Thyroid gland (tissue), 4 donors: ENCODE results near the gene UBE2D2. TPM values are rescaled to one million over a fixed set of nuclear protein-coding genes. Genes with fewer than 3 reads are reported as not detected.

ENCODE experiments used
- DNase-seq, 2 donors: peaks; one replicate each; pipeline ENCODE4 v3.0.0-alpha.2; 2019
- H3K27ac ChIP-seq, 3 donors: fragments of 200-600 bp; sonication (generic); 1 replicate in 2 of 3; 2 replicates in 1 of 3; pipeline ENCODE4 v1.5.1; 2016 to 2019; ENCODE audit warnings: mild to moderate bottlenecking in 1 of 3, moderate library complexity in 1 of 3
- H3K27me3 ChIP-seq: fragments of 200-600 bp; sonication (generic); one replicate; pipeline ENCODE4 v1.5.1; 2019
- H3K36me3 ChIP-seq, 2 donors: fragments of 200-600 bp; sonication (generic); one replicate each; pipeline ENCODE4 v1.5.1; 2016 to 2019
- H3K4me1 ChIP-seq, 2 donors: fragments of 200-600 bp; sonication (generic); one replicate each; pipeline ENCODE4 v1.5.1; 2017 to 2019
- H3K4me3 ChIP-seq, 3 donors: fragments of 200-600 bp; sonication (generic); replicated peaks in 1 of 3; 1 replicate in 2 of 3; 2 replicates in 1 of 3; pipeline ENCODE4 v1.5.1; 2016; ENCODE audit warnings: mild to moderate bottlenecking in 1 of 3
- H3K9me3 ChIP-seq: fragments of 200-600 bp; sonication (generic); one replicate; pipeline ENCODE4 v1.5.1; 2017
- POLR2A ChIP-seq, 2 donors: fragments of 450-650 bp; IDR thresholded peaks; one replicate each; pipeline ENCODE4 v1.6.1; 2017; ENCODE audit warnings: antibody characterized with exemption in 2 of 2, mild to moderate bottlenecking in 2 of 2, moderate library complexity in 1 of 2
- WGBS, 2 donors: methylation state at CpG; one replicate each; pipeline ENCODE4 v1.1.5; 2017; 5-methylcytosine and 5-hydroxymethylcytosine counted together
- intact Hi-C: fragments of 100-400 bp; cut with DNase I; formaldehyde crosslinking; loops from one replicate; pipeline ENCODE4 v1.15.1; 2023
- total RNA-seq, 4 donors: library from RNA; depleted of rRNA; stranded (reverse); fragments of >200 nt; gene quantifications; one replicate each; pipeline ENCODE4 v1.2.3, GENCODE V29; 2016
- TF ChIP-seq, protein P1 (sequence below), 6 experiments: fragments of 200-600 bp in 3 of 6; fragments of 450-650 bp in 3 of 6; sonication (generic) in 3 of 6; IDR thresholded peaks; one replicate each; pipeline ENCODE4 v1.5.1; 2016 to 2019; ENCODE audit warnings: antibody characterized with exemption in 6 of 6, mild to moderate bottlenecking in 2 of 6, inconsistent platforms in 1 of 6, moderate library complexity in 1 of 6

UBE2D2 gene
- total RNA-seq, 4 donors from 2014 or later = 72.4 to 125 (median 99.5) TPM

DNA sequence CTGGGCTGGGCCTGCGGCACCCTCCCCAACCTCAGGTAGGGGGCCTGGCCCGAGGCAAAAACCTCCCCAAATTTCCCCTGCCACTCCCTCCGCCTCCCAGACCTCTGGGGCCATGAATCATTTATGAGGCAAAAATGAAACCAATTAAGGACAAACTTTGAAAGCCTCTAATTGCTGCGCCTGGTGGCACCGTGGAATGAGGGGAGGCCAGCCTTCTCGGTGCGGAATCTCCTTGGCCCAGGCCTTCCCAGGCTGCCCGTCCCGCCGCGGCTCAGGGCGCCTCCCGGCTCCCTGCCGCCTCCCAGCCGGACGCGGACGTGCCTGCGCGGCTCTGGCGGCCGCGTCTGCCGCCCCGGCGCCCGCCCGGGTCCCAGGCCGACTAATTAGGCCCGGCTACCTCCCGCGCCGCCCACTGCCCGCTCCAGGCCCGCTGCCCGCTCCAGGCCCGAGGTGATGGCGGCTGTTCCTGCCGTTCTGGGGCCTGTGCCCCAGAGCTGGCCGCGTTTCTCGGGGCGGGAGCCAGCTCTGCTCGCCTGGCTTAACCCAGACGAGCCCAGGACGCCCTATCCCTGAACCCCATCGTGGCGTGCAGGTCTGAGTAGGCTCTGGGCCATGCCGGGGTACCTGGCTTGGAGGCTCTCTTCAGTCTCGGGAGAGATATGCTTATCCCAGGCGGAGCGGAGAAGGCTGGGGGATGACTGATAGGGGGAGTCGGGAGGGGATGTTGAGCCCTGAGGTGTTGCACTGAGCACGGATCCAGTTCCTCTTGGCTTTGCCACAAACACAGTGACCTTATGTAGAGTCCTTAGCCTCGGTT is 107.1 kb downstream of the UBE2D2 start:
- TF ChIP-seq, protein P1, sequence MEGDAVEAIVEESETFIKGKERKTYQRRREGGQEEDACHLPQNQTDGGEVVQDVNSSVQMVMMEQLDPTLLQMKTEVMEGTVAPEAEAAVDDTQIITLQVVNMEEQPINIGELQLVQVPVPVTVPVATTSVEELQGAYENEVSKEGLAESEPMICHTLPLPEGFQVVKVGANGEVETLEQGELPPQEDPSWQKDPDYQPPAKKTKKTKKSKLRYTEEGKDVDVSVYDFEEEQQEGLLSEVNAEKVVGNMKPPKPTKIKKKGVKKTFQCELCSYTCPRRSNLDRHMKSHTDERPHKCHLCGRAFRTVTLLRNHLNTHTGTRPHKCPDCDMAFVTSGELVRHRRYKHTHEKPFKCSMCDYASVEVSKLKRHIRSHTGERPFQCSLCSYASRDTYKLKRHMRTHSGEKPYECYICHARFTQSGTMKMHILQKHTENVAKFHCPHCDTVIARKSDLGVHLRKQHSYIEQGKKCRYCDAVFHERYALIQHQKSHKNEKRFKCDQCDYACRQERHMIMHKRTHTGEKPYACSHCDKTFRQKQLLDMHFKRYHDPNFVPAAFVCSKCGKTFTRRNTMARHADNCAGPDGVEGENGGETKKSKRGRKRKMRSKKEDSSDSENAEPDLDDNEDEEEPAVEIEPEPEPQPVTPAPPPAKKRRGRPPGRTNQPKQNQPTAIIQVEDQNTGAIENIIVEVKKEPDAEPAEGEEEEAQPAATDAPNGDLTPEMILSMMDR (IDR thresholded peaks at IDR 0.05) = no peak
- TF ChIP-seq POLR2A (IDR thresholded peaks at IDR 0.05) = peak in 1 of 2 donors; percentile 30
- WGBS, 2 donors = 19 to 27% methylated on average over 21 to 25 of the region's 55 CpGs
- intact Hi-C loops = no loop called here
- Histone ChIP-seq H3K27me3 (no peaks in the 10 kb centered on the region), H3K9me3 (no peaks in the 10 kb centered on the region), H3K4me1 (peaks cover 71 to 96% of the 10 kb centered on the region in 2 donors), H3K36me3 (no peaks in the 10 kb centered on the region), H3K4me3 (peak overlapping the region in 1 of 3 donors; percentile 35), H3K27ac (peak overlapping the region; percentile 76 to 92 (median 92))
- DNase-seq = peak in 1 of 2 donors; percentile 55

- Histone ChIP-seq H3K36me3 (no peaks in the 10 kb centered on the region), H3K27me3 (no peaks in the 10 kb centered on the region), H3K4me3 (no peak overlapping the region), H3K9me3 (no peaks in the 10 kb centered on the region), H3K27ac (peak overlapping the region in 2 of 3 donors; percentile 92), H3K4me1 (peaks cover 76 to 99% of the 10 kb centered on the region in 2 donors)
- no peak for DNase-seq
- intact Hi-C loops = no loop called here
- TF ChIP-seq, protein P1 (IDR thresholded peaks at IDR 0.05) = no peak
- no peak for TF ChIP-seq POLR2A (IDR thresholded peaks at IDR 0.05)
- 84 to 94% methylated on average over 15 to 18 of the region's 18 CpGs for WGBS, 2 donors
Observed at GRCh38 chr5:139668924-139669661, 108.0 kb downstream of the UBE2D2 start.

DNA sequence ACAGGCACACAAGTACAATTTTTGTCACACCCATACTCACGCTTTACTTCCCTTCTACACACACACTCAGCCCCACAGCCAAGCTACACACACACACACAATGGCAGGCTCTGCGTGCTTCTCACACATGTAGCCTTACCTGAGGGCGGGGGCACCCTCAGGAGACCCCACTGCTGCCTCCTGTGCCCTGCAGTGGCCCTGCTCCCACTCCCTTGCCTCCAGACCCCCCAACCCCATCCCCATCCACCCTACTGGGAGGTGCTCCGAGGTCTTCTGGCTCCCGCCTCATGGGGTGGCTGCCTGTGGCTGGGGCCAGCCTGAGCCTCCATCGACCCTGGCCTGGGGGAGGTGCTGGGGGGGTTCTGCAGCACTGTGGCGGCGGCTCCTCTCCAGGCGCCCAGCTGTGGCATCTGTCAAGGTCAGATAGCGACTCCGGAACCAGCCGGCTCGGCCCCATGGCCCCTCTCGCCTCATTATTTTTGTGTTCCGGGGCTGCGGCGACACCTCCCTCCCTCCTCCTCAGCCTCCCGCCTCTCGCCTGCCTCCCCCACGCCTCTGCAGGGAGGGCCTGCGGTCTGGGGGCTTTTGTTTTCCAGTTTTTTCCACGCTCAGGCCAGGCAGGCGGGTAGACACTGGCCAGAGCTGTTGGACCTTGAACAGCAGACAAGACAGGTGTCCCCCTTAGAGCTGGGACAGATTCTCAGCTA is 108.7 kb downstream of the UBE2D2 start:
- TF ChIP-seq, protein P1 (IDR thresholded peaks at IDR 0.05) = no peak
- TF ChIP-seq POLR2A (IDR thresholded peaks at IDR 0.05) = no peak
- 81 to 89% methylated on average over 16 to 20 of the region's 23 CpGs for WGBS, 2 donors
- peaks cover 76 to 99% of the 10 kb centered on the region in 2 donors for H3K4me1 ChIP-seq

GRCh38 chr5:139670369-139671095 is 109.4 kb downstream of the UBE2D2 start:
- Histone ChIP-seq H3K27ac (peak overlapping the region; percentile 18 to 68 (median 59)), H3K4me1 (peaks cover 69 to 99% of the 10 kb centered on the region in 2 donors), H3K36me3 (no peaks in the 10 kb centered on the region), H3K4me3 (no peak overlapping the region), H3K9me3 (no peaks in the 10 kb centered on the region), H3K27me3 (no peaks in the 10 kb centered on the region)
- intact Hi-C loops = no loop called here
- TF ChIP-seq, protein P1 (IDR thresholded peaks at IDR 0.05) = peak in 1 of 6 experiments; percentile 15
- TF ChIP-seq POLR2A (IDR thresholded peaks at IDR 0.05) = no peak
- WGBS, 2 donors = 66% methylated on average over 16 of the region's 16 CpGs
- DNase-seq = no peak

More for the DNA sequence above, 108.7 kb downstream of the UBE2D2 start:
- peak overlapping the region in 2 of 3 donors; percentile 6 to 59 for H3K27ac ChIP-seq
- H3K4me3 ChIP-seq = no peak overlapping the region
- intact Hi-C loops = no loop called here
- H3K27me3 ChIP-seq = no peaks in the 10 kb centered on the region
- H3K36me3 ChIP-seq = no peaks in the 10 kb centered on the region
- H3K9me3 ChIP-seq = no peaks in the 10 kb centered on the region
- DNase-seq = no peak
